ENCODE measurements around the gene CUX1. TPM values are rescaled to one million over a fixed set of nuclear protein-coding genes. Genes with fewer than 3 reads are reported as not detected.

Gene CUX1
- total RNA-seq, 1 donor from 2014 or later = 56.5 TPM

DNA sequence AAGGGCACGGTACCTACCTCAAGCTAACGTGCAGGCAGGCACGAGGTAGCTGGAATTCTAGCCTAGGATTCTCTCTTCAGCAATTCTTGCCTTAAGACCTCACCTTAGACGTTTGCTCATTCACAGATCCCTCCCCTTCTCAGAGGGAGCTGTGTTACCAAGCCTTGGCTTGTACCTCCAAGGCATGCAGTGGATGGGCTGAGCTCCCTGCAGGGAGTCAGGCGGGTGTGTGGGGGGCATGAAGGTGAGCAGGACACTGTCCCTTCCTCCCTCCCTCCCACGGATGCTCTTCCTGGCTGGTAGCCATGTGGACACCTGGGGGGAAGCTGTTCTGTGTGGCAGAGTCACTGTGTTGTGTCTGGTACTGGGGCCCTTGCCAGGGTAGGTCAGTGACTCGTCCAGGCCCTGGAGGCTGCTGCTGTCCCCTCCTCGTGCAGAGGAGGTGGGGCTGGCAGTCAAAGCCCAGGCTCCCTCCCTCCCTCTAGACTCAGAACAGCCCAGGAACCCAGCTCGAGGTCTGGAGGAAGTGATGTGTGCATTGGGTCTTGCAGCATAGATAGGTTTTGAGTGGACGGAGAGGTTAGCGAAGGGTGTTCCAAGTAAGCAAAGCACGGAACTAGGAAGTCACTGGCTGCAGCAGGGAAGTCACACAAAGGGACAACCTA is 247.1 kb downstream of the CUX1 start:
- TF ChIP-seq CTCF (IDR thresholded peaks at IDR 0.05; ENCODE audit: partially characterized antibody, unreplicated experiment) = no peak
- Mint-ChIP-seq H3K27ac (ENCODE audit: unreplicated experiment) (no peak overlapping the region), H3K36me3 (ENCODE audit: unreplicated experiment) (peaks cover 5% of the 10 kb centered on the region), H3K4me3 (ENCODE audit: unreplicated experiment) (no peak overlapping the region), H3K9me3 (ENCODE audit: unreplicated experiment) (no peaks in the 10 kb centered on the region), H3K4me1 (ENCODE audit: low read depth, unreplicated experiment) (peaks cover 5% of the 10 kb centered on the region), H3K27me3 (ENCODE audit: unreplicated experiment) (peaks cover 6% of the 10 kb centered on the region)
- DNase-seq = no peak

- Mint-ChIP-seq H3K9me3 (ENCODE audit: unreplicated experiment) (no peaks in the 10 kb centered on the region), H3K4me1 (ENCODE audit: low read depth, unreplicated experiment) (peaks cover 5% of the 10 kb centered on the region), H3K27me3 (ENCODE audit: unreplicated experiment) (peaks cover 6% of the 10 kb centered on the region), H3K36me3 (ENCODE audit: unreplicated experiment) (peaks cover 8% of the 10 kb centered on the region), H3K4me3 (ENCODE audit: unreplicated experiment) (no peak overlapping the region), H3K27ac (ENCODE audit: unreplicated experiment) (no peak overlapping the region)
- no peak for DNase-seq
- TF ChIP-seq CTCF (IDR thresholded peaks at IDR 0.05; ENCODE audit: partially characterized antibody, unreplicated experiment) = no peak
Observed at GRCh38 chr7:102065226-102065625, 247.8 kb downstream of the CUX1 start.

DNA sequence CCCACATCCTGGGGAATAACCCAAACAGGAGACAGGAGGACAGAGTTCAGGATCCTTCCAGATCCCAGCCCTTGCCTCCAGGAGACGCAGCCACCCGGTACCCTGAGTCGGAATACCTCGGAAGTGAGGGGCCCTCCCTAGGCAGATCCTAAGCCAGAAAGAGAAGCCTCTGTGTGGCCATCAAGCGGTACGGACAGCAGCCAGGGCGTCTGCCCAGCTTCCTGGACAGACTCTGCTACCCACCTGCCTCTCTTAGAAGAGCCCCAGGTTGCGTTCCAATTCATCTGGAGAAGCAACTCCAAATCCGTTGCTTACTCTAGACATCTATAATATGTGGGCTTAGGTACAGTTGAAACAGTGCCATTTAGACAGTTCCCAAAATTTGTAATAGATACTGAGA is 249.1 kb downstream of the CUX1 start:
- no peak overlapping the region for H3K4me3 Mint-ChIP-seq (ENCODE audit: unreplicated experiment)
- H3K4me1 Mint-ChIP-seq (ENCODE audit: low read depth, unreplicated experiment) = peaks cover 5% of the 10 kb centered on the region
- H3K27ac Mint-ChIP-seq (ENCODE audit: unreplicated experiment) = no peak overlapping the region
- H3K27me3 Mint-ChIP-seq (ENCODE audit: unreplicated experiment) = peaks cover 6% of the 10 kb centered on the region
- peaks cover 9% of the 10 kb centered on the region for H3K36me3 Mint-ChIP-seq (ENCODE audit: unreplicated experiment)
- DNase-seq = no peak
- TF ChIP-seq CTCF (IDR thresholded peaks at IDR 0.05; ENCODE audit: partially characterized antibody, unreplicated experiment) = no peak
- no peaks in the 10 kb centered on the region for H3K9me3 Mint-ChIP-seq (ENCODE audit: unreplicated experiment)

- no peak for DNase-seq
- H3K9me3 Mint-ChIP-seq (ENCODE audit: unreplicated experiment) = peaks cover 3% of the 10 kb centered on the region
- no peak overlapping the region for H3K4me3 Mint-ChIP-seq (ENCODE audit: unreplicated experiment)
- TF ChIP-seq CTCF (IDR thresholded peaks at IDR 0.05; ENCODE audit: partially characterized antibody, unreplicated experiment) = no peak
- H3K27ac Mint-ChIP-seq (ENCODE audit: unreplicated experiment) = no peak overlapping the region
- peaks cover 14% of the 10 kb centered on the region for H3K36me3 Mint-ChIP-seq (ENCODE audit: unreplicated experiment)
- H3K27me3 Mint-ChIP-seq (ENCODE audit: unreplicated experiment) = peaks cover 6% of the 10 kb centered on the region
- H3K4me1 Mint-ChIP-seq (ENCODE audit: low read depth, unreplicated experiment) = peaks cover 5% of the 10 kb centered on the region
Observed at GRCh38 chr7:102068846-102069245, 251.4 kb downstream of the CUX1 start.

- peak overlapping the region; percentile 22 for H3K27ac Mint-ChIP-seq (ENCODE audit: unreplicated experiment)
- no peak overlapping the region for H3K4me3 Mint-ChIP-seq (ENCODE audit: unreplicated experiment)
- DNase-seq = no peak
- H3K9me3 Mint-ChIP-seq (ENCODE audit: unreplicated experiment) = peaks cover 3% of the 10 kb centered on the region
- peaks cover 14% of the 10 kb centered on the region for H3K36me3 Mint-ChIP-seq (ENCODE audit: unreplicated experiment)
- peaks cover 3% of the 10 kb centered on the region for H3K4me1 Mint-ChIP-seq (ENCODE audit: low read depth, unreplicated experiment)
- H3K27me3 Mint-ChIP-seq (ENCODE audit: unreplicated experiment) = peaks cover 3% of the 10 kb centered on the region
- no peak for TF ChIP-seq CTCF (IDR thresholded peaks at IDR 0.05; ENCODE audit: partially characterized antibody, unreplicated experiment)
Observed at GRCh38 chr7:102069931-102070629, 252.7 kb downstream of the CUX1 start.
